Hepatocyte (in vitro differentiated cells): Measurements from ENCODE around the gene AMBRA1.

Experiments used
- EZH2 ChIP-seq: fragments of 200-600 bp; sonication (generic); IDR thresholded peaks from 2 replicates; pipeline ENCODE4 v1.6.1; 2016; ENCODE audit warnings: antibody characterized with exemption, mild to moderate bottlenecking, borderline replicate concordance
- TF ChIP-seq, protein P1 (sequence below): fragments of 200-600 bp; sonication (generic); IDR thresholded peaks from 2 replicates; pipeline ENCODE4 v1.5.1; 2016; ENCODE audit warnings: antibody characterized with exemption, mild to moderate bottlenecking; ENCODE audit not compliant: poor library complexity

DNA sequence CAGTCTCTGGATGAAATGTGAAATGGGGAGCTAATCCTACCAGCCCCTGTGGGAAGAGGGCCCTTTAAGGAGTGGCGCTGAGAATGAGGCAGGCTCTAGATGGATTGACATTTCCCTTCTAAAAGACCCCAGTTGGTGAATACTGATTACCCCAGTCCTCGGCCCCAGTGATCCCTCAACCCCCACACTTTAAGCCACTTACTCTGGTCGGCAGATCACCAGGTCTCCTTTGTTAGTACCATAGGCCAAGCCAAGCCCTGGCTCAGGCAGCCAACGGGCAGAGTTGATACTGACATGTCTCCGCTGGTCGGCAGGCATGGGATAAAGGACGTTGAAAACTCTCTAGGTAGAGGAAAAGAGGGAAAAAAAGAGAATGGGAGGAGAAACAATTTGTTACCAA, 176.1 kb downstream of the AMBRA1 start:
- TF ChIP-seq, protein P1, sequence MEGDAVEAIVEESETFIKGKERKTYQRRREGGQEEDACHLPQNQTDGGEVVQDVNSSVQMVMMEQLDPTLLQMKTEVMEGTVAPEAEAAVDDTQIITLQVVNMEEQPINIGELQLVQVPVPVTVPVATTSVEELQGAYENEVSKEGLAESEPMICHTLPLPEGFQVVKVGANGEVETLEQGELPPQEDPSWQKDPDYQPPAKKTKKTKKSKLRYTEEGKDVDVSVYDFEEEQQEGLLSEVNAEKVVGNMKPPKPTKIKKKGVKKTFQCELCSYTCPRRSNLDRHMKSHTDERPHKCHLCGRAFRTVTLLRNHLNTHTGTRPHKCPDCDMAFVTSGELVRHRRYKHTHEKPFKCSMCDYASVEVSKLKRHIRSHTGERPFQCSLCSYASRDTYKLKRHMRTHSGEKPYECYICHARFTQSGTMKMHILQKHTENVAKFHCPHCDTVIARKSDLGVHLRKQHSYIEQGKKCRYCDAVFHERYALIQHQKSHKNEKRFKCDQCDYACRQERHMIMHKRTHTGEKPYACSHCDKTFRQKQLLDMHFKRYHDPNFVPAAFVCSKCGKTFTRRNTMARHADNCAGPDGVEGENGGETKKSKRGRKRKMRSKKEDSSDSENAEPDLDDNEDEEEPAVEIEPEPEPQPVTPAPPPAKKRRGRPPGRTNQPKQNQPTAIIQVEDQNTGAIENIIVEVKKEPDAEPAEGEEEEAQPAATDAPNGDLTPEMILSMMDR = no peak
- no peak for TF ChIP-seq EZH2
